Calu3 (cell line): Measurements from ENCODE around the gene DBP. TPM values are rescaled to one million over a fixed set of nuclear protein-coding genes. Genes with fewer than 3 reads are reported as not detected.

Source experiments
- BruUV-seq: library from RNA; stranded (reverse); fragments of 400-500 nt; replicated peaks from 2 replicates; lab custom pipeline; 2021; lab: Mats Ljungman, UMichigan
- CTCF ChIA-PET: fragments of 300-600 bp; sonication (Branson Sonifier 250); formaldehyde crosslinking; loops from one replicate; lab custom pipeline; 2022; ENCODE audit warnings: antibody characterized with exemption; lab: Charles Lee
- DNase-seq: peaks from one replicate; pipeline ENCODE4 v3.0.0; 2022
- H3K27ac Mint-ChIP-seq: one replicate; pipeline ENCODE4 v1.8.0; 2022; ENCODE audit warnings: mixed read lengths; ENCODE audit not compliant: unreplicated experiment
- H3K27me3 Mint-ChIP-seq: one replicate; pipeline ENCODE4 v1.8.0; 2022; ENCODE audit warnings: mixed read lengths; ENCODE audit not compliant: unreplicated experiment
- H3K36me3 Mint-ChIP-seq: one replicate; pipeline ENCODE4 v1.8.0; 2022; ENCODE audit warnings: mild to moderate bottlenecking, moderate library complexity, mixed read lengths; ENCODE audit not compliant: insufficient read depth, unreplicated experiment
- H3K4me1 Mint-ChIP-seq: one replicate; pipeline ENCODE4 v1.8.0; 2022; ENCODE audit warnings: mild to moderate bottlenecking, low read depth, mixed read lengths; ENCODE audit not compliant: unreplicated experiment
- H3K4me3 Mint-ChIP-seq: one replicate; pipeline ENCODE4 v1.8.0; 2022; ENCODE audit warnings: mild to moderate bottlenecking, low read depth, moderate library complexity, mixed read lengths; ENCODE audit not compliant: unreplicated experiment
- H3K9me3 Mint-ChIP-seq: one replicate; pipeline ENCODE4 v1.8.0; 2022; ENCODE audit warnings: low read depth, mixed read lengths; ENCODE audit not compliant: unreplicated experiment
- CTCF ChIP-seq: fragments of 200-600 bp; IDR thresholded peaks from one replicate; pipeline ENCODE4 v1.8.0; 2022; ENCODE audit warnings: antibody characterized with exemption; ENCODE audit not compliant: unreplicated experiment
- intact Hi-C: fragments of 100-400 bp; cut with micrococcal nuclease; formaldehyde crosslinking; loops from one replicate; pipeline ENCODE4 v1.10.0; 2022; ENCODE audit not compliant: unreplicated experiment
- total RNA-seq: library from RNA; stranded (reverse); gene quantifications from 2 replicates; pipeline ENCODE4 v1.2.3, GENCODE V29; 2022

Gene DBP
- total RNA-seq, 1 experiment from 2014 or later, result 4.3 TPM

GRCh38 chr19:48596237-48596636 is 40.9 kb downstream of the DBP start:
- H3K27ac Mint-ChIP-seq, result no peak overlapping the region
- CTCF ChIA-PET, result interaction anchor here (1.0 kb wide), 1 partner anchor 13 kb away, joined by 4 read pairs; no protein-coding TSS in a partner anchor
- no peaks in the 10 kb centered on the region for H3K9me3 Mint-ChIP-seq
- peaks cover 4% of the 10 kb centered on the region for H3K36me3 Mint-ChIP-seq
- no peaks in the 10 kb centered on the region for H3K4me1 Mint-ChIP-seq
- TF ChIP-seq CTCF, result no peak
- no TSS peak for BruUV-seq
- no peak overlapping the region for H3K4me3 Mint-ChIP-seq
- intact Hi-C loops, result no loop called here
- no peak for DNase-seq
- H3K27me3 Mint-ChIP-seq, result peaks cover 42% of the 10 kb centered on the region

- no peak overlapping the region for H3K27ac Mint-ChIP-seq
- no peak for TF ChIP-seq CTCF
- no peaks in the 10 kb centered on the region for H3K9me3 Mint-ChIP-seq
- no TSS peak for BruUV-seq
- no peaks in the 10 kb centered on the region for H3K4me1 Mint-ChIP-seq
- DNase-seq, result no peak
- H3K4me3 Mint-ChIP-seq, result no peak overlapping the region
- CTCF ChIA-PET, result interaction anchor here (1.0 kb wide), 1 partner anchor 13 kb away, joined by 4 read pairs; no protein-coding TSS in a partner anchor
- intact Hi-C loops, result no loop called here
- H3K27me3 Mint-ChIP-seq, result peaks cover 46% of the 10 kb centered on the region
- peaks cover 4% of the 10 kb centered on the region for H3K36me3 Mint-ChIP-seq
Observed at GRCh38 chr19:48595833-48596232, 41.3 kb downstream of the DBP start.

GRCh38 chr19:48595171-48595570 is 42.0 kb downstream of the DBP start:
- no peak for TF ChIP-seq CTCF
- no peak overlapping the region for H3K27ac Mint-ChIP-seq
- CTCF ChIA-PET, result no interaction called here
- no TSS peak for BruUV-seq
- peaks cover 48% of the 10 kb centered on the region for H3K27me3 Mint-ChIP-seq
- no peak overlapping the region for H3K4me3 Mint-ChIP-seq
- intact Hi-C loops, result no loop called here
- peaks cover 4% of the 10 kb centered on the region for H3K36me3 Mint-ChIP-seq
- no peak for DNase-seq
- H3K4me1 Mint-ChIP-seq, result no peaks in the 10 kb centered on the region
- no peaks in the 10 kb centered on the region for H3K9me3 Mint-ChIP-seq

- peaks cover 12% of the 10 kb centered on the region for H3K4me1 Mint-ChIP-seq
- BruUV-seq, result no TSS peak
- no peak for TF ChIP-seq CTCF
- peaks cover 10% of the 10 kb centered on the region for H3K36me3 Mint-ChIP-seq
- no peak overlapping the region for H3K27ac Mint-ChIP-seq
- no peak for DNase-seq
- intact Hi-C loops, result no loop called here
- H3K27me3 Mint-ChIP-seq, result peaks cover 43% of the 10 kb centered on the region
- no peak overlapping the region for H3K4me3 Mint-ChIP-seq
- CTCF ChIA-PET, result no interaction called here
- H3K9me3 Mint-ChIP-seq, result no peaks in the 10 kb centered on the region
Observed at GRCh38 chr19:48591021-48591420, 46.2 kb downstream of the DBP start.
